ENCODE data around the gene STARD10. TPM values are rescaled to one million over a fixed set of nuclear protein-coding genes. Genes with fewer than 3 reads are reported as not detected.

STARD10 gene
- total and polyA plus RNA-seq, 8 donors = 83.8 to 146 (median 114) TPM

- ATAC-seq (peak; percentile 33), DNase-seq (peak in 3 of 4 donors; percentile 62 to 87 (median 71))
- intact Hi-C loops (cut with DNase I) = loop anchor here in 1 of 2 donors (5.0 kb wide), 2 partner anchors 67 to 87 kb away; partner anchors contain the start of genes ATG16L2 and STARD10
- H3K27ac ChIP-seq = peak overlapping the region in 1 of 2 donors; percentile 92
- no peaks in the 10 kb centered on the region for H3K27me3 ChIP-seq
- H3K4me3 ChIP-seq = no peak overlapping the region
- peaks cover 28 to 91% of the 10 kb centered on the region in 2 donors for H3K4me1 ChIP-seq
- H3K9me3 ChIP-seq = no peaks in the 10 kb centered on the region
- TF ChIP-seq, protein P1, sequence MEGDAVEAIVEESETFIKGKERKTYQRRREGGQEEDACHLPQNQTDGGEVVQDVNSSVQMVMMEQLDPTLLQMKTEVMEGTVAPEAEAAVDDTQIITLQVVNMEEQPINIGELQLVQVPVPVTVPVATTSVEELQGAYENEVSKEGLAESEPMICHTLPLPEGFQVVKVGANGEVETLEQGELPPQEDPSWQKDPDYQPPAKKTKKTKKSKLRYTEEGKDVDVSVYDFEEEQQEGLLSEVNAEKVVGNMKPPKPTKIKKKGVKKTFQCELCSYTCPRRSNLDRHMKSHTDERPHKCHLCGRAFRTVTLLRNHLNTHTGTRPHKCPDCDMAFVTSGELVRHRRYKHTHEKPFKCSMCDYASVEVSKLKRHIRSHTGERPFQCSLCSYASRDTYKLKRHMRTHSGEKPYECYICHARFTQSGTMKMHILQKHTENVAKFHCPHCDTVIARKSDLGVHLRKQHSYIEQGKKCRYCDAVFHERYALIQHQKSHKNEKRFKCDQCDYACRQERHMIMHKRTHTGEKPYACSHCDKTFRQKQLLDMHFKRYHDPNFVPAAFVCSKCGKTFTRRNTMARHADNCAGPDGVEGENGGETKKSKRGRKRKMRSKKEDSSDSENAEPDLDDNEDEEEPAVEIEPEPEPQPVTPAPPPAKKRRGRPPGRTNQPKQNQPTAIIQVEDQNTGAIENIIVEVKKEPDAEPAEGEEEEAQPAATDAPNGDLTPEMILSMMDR (IDR thresholded peaks at IDR 0.05) = peak; percentile 83 to 92
- H3K36me3 ChIP-seq = peaks cover 0 to 40% of the 10 kb centered on the region in 2 donors
Observed at GRCh38 chr11:72724851-72725723, 68.8 kb downstream of the STARD10 start.

DNA sequence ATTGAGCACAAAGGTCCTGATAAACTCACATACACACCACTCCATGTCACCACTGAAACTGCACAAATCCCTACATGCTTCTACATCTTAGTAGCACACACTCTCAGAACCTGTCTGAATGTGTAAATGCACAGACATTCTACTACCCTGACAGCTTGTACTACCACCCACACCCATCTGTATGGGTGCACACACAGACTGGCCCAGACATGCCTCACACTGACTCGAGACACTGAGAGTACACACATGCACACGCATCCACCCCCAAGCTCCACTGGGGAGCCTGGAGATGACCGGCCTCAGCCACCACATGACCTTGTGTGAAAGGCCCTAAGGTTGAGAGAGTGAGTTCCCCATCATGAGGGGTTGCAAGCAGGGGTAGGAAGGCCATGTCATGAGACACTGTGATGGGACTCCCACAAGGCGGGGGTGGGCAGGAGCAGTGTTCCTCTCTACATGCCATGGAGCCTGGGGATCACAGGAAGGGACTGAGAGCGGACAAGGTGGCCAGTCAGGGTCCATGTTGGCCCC lies 69.8 kb downstream of the STARD10 start:
- TF ChIP-seq, protein P1 (IDR thresholded peaks at IDR 0.05) = no peak
- H3K36me3 ChIP-seq = peaks cover 0 to 39% of the 10 kb centered on the region in 2 donors
- H3K27me3 ChIP-seq = no peaks in the 10 kb centered on the region
- peaks cover 37 to 91% of the 10 kb centered on the region in 2 donors for H3K4me1 ChIP-seq
- no peak overlapping the region for H3K4me3 ChIP-seq
- no peak for ATAC-seq
- intact Hi-C loops (cut with DNase I) = loop anchor here in 1 of 2 donors (5.0 kb wide), 1 partner anchor 88 kb away; the partner anchor contains the start of gene ATG16L2
- DNase-seq = peak in 1 of 4 donors; percentile 51
- peak overlapping the region in 1 of 2 donors; percentile 92 for H3K27ac ChIP-seq
- no peaks in the 10 kb centered on the region for H3K9me3 ChIP-seq

GRCh38 chr11:72723508-72723907 lies 70.3 kb downstream of the STARD10 start:
- Histone ChIP-seq H3K27ac (peak overlapping the region; percentile 87 to 92), H3K4me1 (peaks cover 42 to 94% of the 10 kb centered on the region in 2 donors), H3K36me3 (peaks cover 0 to 41% of the 10 kb centered on the region in 2 donors), H3K9me3 (no peaks in the 10 kb centered on the region), H3K27me3 (no peaks in the 10 kb centered on the region), H3K4me3 (no peak overlapping the region)
- ATAC-seq = peak; percentile 2
- DNase-seq = peak in 1 of 4 donors; percentile 73
- TF ChIP-seq, protein P1 (IDR thresholded peaks at IDR 0.05) = no peak
- intact Hi-C loops (cut with DNase I) = loop anchor here in 1 of 2 donors (5.0 kb wide), 1 partner anchor 89 kb away; the partner anchor contains the start of gene ATG16L2

DNA sequence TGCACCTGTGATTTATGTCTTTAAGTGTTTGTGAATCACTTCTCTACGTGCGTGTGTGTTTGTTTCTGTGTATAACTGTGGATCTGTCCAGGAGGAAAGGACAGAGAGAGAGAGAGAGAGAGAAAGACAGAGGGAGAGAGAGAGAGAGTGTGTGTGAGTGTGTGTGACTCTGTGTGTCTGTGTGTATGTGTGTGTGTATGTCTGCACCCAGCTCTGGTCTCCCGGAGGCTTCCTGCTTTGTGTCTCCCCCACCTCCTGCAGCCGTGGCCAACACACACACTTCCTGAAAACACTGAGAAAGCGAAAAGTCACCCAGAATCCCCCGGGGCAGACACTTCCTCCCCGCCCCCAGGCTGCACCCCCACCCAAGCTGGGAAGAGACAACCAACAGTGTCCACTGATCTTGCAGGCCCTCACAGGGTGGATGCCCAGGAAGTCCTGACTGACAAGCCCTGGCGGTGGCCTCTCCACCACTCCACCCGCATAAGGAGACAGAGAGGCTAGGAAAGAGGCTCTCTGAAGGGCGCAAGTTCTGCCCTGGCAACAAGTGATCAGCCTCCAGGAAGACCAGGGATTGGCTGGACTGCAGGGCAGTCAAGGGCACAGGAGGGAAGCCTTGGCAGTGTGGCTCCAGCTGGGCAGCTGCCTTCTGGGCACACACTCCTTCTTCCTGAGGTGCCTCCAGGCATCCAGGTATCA lies 71.6 kb downstream of the STARD10 start:
- intact Hi-C loops (cut with DNase I) = loop anchor here in 1 of 2 donors (5.0 kb wide), 1 partner anchor 90 kb away; the partner anchor contains the start of gene ATG16L2
- Histone ChIP-seq H3K27ac (peak overlapping the region; percentile 87 to 92), H3K9me3 (no peaks in the 10 kb centered on the region), H3K27me3 (no peaks in the 10 kb centered on the region), H3K36me3 (peaks cover 0 to 45% of the 10 kb centered on the region in 2 donors), H3K4me1 (peaks cover 42 to 96% of the 10 kb centered on the region in 2 donors), H3K4me3 (peak overlapping the region; percentile 42 to 65)
- TF ChIP-seq, protein P1 (IDR thresholded peaks at IDR 0.05) = no peak
- DNase-seq = peak; percentile 90 to 93 (median 92)
- peak; percentile 76 for ATAC-seq

Data from left lung (tissue), 10 donors.